GM19438 (cell line): ENCODE data around the gene CAT.

Experiments used
- ATAC-seq: cut with Tn5 transposase; IDR thresholded peaks from one replicate; pipeline ENCODE4 v1.9.1; 2021; ENCODE audit warnings: low read depth; ENCODE audit not compliant: unreplicated experiment

CAT gene

DNA sequence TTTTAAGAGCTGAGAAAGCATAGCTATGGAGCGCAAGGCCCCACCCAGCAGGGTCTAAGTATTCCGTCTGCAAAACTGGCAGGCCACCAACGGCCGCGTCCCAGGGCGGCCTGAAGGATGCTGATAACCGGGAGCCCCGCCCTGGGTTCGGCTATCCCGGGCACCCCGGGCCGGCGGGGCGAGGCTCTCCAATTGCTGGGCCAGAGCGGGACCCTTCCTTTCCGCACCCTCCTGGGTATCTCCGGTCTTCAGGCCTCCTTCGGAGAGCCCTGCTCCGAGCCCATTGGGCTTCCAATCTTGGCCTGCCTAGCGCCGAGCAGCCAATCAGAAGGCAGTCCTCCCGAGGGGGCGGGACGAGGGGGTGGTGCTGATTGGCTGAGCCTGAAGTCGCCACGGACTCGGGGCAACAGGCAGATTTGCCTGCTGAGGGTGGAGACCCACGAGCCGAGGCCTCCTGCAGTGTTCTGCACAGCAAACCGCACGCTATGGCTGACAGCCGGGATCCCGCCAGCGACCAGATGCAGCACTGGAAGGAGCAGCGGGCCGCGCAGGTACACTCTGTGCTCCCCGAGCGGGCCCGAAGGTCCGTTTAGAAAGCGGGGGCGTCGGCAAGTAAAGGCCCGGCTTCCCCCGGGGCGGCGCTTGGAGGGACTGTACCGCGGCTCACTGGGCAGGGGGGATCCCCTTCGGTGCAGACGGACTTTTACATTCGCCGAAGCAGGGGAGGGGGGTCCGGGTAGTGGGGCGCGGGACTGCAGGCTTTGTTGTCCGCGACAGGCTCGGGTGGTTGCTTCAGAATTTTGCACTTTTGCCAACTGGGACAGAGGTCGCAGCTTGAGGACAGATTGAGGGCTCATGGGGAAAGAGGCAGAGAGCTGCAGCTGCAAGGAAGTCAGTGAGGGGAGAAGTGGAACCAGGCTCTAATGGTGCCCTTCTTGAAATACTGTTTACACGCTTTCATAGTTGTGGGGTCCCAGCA is at the start of gene CAT:
Gene CAT (plus strand): TSS at position 406 of the 979 bp plus-strand sequence. CDS start 80 bp downstream, at position 486.
- ATAC-seq: peak; percentile 97

DNA sequence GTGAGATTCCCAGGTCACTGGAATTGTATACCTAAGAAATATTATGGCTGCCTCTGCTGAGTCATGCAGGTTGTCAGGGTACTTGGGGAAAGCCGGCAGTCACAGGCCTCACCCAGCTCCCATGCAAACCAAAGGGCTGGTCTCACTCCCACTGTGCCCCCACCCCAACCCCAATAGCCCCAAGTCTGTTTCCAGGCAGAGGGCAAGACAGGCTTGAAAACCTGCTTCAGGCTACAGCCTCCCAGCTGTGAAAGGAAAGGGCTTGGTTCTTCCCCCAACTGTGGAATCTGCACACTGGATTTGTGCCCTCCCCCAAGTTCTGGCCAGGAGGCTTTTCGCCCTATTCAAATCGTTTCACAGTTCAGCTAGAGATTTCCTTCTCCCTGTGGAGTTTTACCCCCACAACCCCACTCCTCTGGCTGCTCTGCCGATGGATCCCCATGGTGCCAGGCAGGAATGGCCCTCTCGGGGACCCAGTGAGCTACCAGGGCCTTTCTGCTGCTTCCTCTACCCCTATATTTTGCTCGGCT is 43.9 kb upstream of the CAT start:
- no peak for ATAC-seq

DNA sequence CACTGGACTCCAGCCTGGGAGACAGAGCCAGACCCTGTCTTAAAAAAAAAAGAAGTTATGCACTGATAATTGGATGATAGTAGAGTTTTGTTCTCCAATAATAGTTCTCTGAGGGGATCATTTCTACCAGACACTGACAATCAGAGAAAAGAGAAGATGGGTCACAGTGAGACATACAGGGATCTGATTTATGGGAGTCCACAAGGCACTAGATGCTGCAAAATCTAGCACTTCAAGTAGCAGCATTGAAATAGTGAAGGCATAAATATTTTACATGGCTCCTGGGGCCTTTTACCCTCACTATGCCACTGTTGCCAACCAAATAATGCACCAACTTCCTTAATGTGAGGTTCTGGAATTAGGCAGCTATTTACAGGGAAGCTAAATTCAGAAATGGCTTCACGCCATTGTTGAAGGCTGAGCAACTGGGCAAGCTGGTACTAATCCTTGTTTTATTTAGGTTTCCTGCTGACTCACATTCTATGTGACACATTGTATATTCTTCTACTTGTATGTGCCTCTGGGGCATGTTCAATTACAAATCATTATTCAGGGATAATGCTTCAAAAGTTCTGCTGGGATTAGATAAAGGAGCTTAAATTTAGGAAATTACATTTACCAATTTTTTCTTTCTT is 42.7 kb upstream of the CAT start:
- no peak for ATAC-seq

DNA sequence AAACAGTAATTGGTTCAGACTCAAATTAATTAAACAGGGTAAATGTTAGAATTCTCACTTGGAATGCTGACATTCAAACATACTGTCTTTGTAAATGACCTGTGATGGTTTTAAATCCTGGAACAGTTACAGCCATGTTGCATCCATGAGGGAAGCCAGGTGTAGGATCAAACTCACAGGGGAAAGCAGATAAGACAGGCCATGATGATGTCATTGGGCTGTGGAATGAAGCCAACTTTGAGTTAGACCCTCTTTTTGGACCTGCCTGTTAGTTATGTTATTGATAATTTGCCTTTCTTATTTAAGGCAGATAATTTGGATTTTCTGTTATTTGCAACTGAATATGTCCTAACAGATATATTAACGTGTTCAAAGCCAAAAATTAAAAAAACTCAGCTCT is 41.6 kb upstream of the CAT start:
- no peak for ATAC-seq

DNA sequence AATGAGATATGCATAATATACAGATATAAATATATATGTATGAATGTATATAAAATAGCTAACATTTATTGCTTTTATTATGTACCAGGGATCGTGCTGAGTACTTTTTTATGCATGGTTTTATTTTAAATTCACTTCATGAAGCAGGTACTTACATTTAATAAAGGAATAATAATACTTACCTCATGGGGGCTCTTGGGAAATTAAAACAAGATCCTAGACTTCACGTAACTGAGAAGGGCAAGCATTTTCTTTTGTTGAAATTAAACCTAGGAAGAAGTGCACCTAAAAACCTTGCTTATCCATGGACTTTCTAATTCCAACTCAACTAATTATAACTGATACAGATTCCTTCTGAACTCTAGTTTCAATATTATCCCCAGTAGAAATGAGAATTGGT is 40.9 kb upstream of the CAT start:
- no peak for ATAC-seq

DNA sequence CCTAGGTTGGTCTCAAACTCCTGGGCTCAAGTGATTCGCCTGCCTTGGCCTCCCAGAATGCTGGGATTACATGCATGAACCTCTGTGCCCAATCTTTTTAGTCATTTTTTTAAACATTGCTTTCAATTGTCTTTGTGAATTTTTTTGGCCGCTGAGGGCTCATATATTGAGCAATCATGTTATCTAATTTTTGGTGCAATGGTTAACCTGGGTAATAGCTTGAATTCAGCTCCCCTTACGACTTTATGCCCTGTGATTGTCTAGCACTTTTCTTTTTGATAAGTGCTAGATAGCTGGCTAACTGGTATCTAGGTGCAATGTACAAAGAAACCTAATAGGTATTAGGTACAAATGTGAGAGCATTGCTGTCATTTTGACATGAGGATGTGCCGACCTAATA is 35.3 kb upstream of the CAT start:
- no peak for ATAC-seq

DNA sequence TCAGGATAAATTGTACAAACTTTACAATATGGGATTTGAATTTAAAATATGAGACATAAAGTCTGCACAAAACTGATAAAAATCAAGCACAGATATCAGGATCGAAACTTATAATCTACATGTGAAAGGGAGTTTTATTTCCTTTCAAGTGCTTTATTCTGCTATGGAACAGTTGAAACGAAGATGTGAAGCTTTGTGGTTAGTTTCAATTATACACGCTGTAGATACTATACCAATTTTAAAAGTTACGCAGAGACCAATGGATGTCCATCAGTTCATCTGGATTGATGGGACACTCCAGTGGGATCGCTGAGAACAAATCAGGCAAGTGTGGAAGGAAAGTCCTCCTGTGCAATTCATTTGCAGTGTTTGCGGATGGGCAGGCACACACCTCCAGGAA is 34.5 kb upstream of the CAT start:
- no peak for ATAC-seq

DNA sequence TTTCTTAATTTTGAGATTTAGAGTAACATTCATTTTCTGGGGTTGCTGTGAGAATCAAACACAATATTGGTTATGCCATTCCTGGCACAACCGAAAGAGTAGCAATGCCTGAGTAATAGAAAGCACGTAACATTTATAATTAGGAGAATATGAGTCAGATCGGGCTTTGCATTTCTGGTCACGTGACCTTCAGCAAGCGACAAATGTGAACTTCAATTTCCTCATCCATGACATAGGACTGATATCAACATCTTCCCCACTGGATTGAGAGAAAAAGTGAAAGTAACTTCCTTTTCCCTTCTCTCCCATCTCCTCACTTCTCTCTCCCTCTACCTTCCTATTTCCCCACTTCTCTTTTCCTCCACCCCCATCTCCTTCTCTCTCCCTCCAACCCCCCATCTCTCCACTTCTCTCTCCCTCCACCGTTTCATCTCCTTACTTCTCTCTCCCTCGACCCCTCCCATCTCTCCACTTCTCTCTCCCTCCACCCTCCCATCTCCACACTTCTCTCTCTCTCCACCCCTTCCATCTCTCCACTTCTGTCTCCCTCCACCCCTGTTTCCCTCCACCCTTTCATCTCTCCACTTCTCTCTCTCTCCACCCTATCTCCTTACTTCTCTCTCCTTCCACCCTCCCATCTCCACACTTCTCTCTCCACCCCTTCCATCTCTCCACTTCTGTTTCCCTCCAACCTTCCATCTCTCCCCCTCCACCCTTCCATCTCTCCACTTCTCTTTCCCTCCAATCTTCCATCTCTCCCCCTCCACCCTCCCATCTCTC is 33.5 kb upstream of the CAT start:
- no peak for ATAC-seq

DNA sequence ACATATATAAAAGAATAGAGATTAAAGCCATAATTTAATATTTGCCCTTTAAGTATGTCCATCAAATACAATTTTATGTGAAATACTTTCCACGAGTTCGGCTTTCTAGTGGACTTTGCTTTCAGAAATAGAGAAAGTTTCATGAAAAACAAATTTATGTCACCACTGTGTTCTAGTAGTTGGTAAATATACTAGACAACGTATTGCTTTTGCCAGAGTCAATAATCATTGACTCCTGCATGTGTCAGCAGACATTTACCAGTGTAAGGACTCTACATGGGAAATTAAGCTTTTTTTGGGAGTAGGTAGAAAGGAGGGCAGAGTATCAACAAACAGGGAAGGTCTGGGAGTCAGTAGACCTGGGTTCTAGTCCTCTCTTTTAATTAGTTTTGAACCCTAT is 32.3 kb upstream of the CAT start:
- ATAC-seq: no peak

DNA sequence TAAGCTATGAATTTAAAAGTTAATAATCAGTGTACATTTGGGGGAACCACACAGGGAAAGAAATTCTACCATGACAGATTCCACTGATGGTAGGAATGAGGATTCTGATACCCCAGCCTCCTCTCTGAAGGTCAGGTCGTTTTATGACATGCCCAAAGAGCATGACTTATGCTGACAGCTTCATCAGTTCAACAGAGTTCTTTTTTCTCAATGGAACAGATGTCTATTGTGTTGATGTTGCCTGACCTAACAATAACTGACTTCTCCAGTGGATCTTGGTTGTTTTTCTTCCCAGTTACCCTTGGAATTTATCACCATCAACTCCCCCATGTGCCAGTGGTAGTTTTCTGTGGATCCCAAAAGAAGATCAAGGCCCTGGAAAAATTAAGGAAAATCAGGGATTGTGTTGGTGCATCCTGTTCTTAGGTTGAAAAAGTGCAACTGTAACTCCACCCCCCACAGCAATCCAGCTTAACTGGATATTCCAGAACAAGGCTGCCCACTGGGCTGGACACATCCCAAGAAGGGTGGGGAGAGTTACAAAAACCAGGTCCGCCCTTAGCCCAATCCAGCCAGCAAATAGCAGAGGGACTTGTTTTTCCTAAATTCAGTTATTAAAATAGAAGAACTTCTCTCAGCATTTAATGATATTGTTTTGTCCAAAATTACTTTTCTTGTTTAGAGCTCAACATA is 31.5 kb upstream of the CAT start:
- ATAC-seq: no peak

DNA sequence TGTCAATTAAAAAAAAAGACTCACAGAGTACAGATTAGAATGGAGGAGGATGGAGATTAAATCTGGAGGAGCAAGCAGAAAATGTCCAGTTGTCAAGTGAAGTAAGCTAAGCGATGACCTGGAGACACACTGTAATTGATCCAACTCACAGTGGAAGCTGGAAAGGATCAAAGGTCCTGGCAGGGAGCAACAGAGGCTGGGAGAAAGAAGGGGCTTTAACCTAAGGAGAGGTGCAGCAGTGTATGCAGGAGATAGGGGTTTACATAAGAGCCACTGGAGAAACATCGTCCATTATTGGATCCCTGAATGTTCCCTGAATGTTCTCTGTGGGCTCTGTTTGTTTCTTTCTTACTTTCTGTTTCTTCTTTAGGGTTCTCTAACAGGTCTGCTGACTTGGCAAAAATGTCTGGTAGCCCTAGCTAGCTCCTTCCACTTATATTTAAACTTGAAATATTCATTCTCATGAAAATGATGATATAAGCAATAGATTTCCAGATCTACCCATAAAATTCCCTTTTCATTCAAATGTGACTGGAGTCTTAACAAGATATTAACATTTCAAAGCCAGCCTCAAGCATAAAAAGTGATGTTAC is 30.1 kb upstream of the CAT start:
- ATAC-seq: no peak

DNA sequence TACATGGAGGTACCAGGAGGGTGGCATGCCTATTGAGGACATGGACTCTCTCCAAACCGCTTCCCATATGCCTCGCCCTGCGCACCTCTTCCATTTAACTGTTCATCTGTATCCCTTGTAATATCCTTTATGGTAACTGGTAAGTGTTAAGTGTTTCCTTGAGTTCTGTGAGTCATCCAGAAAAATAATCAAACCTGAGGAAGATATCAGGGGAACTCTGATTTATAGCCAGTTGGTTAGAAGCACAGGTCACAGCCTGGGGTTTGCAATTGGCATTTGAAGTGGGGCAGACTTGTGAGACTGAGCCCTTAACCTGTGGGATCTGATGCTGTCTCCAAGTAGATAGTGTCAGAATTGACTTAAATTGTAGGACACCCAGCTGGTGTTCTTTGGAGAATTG is 27.6 kb upstream of the CAT start:
- ATAC-seq: no peak

DNA sequence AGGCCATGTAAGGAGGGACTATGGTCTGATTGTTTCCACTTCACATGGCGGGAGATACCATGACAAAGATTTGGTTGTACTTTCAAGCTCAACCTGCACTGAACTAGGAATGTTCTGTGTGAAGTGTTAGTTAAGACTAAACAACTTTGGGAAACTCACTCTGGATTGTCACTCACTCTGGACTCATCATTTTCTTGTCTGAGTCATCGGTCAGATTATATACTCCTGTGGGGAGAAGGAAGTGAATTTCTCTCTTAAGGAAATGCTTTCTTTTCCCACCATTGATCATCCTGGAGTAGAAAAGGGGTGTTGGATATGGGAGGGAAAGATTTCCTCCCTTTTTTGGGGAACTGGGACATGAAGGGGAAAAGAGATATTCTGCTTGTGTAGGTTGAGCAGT is 26.9 kb upstream of the CAT start:
- no peak for ATAC-seq

DNA sequence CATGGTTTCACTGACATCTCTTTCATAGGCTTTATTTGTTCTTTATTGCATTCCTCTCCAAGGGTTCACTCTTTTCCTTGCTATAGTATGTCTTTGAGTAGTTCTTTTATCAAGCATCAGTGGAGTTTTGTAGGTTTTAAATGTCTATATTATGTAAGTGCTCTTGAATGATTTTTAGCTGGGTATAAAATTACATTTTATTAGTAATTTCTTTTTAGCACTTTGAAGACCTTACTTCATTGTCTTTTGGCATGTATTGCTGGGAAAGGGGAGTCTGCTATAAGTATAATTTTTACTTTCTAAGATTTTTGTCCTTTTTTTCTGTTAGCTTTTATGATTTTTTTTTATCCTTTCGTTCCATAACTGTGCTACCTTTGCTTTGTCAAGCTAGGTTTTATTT is 25.5 kb upstream of the CAT start:
- no peak for ATAC-seq

DNA sequence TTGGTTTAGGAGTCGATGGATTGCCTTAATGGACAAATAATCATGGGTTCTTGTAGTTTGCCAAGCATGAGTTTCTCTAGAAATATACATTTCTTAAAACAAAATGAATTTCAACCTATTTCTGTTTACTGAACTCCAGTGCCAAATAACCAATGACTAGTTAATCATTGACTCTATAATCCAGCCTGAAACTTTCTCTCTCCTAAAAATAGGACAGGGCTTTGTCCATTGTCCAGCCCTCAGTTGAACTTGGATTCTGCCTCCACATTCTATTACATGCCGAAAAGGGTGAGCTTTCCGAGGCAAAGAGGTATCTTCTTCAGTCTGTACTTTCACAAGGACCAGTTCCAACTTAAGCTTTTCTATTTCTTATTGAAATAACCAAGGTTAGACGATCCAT is 23.2 kb upstream of the CAT start:
- ATAC-seq: no peak

DNA sequence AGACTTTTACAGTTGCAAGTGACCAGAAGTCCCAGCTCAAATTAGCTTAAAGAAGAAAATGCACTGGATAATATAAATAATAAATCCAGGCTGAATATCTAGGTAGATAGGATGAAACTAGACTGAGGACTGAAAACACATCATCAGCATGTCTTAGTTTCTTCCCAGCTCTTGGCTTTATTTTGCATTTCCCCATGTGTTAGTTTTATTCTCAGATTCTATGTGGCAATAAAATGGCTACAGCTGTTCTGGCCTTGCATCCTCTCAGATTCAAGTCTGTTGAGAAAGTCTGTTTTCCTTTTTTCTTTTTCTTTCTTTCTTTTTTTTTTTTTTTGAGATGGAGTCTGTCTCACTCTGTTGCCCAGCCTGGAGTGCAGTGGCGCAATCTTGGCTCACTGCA is 22.6 kb upstream of the CAT start:
- ATAC-seq: no peak

DNA sequence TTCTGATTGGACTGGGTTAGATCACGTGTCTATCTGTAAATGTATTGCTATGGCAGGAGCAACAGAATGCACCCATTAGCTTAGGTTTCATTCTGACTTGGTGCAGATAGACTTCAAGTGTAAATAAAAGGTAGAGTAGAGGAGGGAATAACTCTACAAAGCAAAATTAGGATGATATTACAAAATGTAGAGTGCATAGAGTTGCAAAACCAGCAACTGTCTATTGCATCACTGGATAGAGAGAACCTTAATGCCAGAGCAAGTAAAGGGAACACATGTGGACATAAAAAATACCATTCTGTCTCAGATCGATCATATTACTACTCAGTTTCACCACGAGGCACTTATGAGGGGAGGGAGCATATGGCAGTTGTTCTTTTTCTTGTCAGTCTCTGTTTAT is 22.0 kb upstream of the CAT start:
- ATAC-seq: no peak

DNA sequence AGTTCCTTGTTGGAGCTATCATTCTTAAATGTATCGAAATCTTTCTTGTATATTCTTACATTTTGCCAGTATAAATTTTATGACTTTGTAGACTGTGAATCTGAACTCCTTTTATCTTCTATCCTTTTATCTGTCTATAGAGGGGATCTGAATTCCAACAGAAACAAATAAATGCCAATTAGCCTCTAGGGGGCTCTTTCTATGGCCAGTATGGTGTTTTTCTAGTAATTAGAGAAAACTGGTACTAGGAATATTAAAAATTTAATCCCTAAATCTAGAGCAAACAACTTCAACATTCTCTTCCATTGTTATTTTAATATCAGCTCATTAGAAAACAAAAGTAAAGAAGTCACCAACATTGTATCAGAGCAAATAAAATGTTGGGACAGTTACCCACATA is 21.5 kb upstream of the CAT start:
- ATAC-seq: no peak

DNA sequence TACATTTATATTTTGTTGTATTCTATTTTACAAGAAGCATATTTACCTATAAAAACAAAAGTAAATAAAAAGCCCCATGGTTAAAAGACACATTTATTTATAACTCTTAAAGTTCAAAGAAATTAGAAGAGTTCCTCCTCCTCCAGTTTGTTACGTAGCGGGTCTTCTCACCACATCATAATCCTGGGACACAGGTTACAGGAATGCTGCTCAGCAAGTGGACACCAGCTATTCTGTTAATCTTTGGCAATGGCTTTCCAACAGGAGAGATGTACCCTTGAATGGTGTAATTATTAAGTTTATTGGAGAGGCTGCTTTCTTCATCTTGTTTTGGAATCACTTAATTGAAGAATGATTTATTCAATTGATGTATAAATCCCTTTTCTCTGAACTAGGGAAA is 19.6 kb upstream of the CAT start:
- no peak for ATAC-seq

DNA sequence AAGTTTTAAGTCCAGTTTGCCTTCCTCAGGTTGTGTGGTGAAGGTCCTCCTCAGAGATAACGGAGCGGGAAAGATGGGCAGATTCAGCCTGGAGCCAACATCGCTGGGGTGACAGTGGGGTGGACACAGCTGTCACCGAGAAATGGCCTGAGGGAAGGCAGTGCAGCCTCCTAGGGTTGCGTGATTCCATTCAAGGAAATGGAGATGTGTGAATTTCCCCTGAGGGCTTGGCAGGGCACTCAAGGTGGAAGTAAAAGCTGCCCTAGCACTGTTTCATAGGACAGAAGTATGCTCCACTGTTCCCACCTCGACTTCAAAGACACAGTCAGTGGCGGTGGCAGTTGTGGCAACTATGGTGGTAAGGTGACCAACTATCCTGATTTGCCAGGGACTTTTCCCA is 15.4 kb upstream of the CAT start:
- ATAC-seq: no peak
